HG02642 (cell line): Measurements from ENCODE around the gene TAOK1.

Experiments used
- ATAC-seq: cut with Tn5 transposase; IDR thresholded peaks from one replicate; pipeline ENCODE4 v1.9.1; 2021; ENCODE audit warnings: mild to moderate bottlenecking; ENCODE audit not compliant: unreplicated experiment, poor library complexity

The TAOK1 gene

DNA sequence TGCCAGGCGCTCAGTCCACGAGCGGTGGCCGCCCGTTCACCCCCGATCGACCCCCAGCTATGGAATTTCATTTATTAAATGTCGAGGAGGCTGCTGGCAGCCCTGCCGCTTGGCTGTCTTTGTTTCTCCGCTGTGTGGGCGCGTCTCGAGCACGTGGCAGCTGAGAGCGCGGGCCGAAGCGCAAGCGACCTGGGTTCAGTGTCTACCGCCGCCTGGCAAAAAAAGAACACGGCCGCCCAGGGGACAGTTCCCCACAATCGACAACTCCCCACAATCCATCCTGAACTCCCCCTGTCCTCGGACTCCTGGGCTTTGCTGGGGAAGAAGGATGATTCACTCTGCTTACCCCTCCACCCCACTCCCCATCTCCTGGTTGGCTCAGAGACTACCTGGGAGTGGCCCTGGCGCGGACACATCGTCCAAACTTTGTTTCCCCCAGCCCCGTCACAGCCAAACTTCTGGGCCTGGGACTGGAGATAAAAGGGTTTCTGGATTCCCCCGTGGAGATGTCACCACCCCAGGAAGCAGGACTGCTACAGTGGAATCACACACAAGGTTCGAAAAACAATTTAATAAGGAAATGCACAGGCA is 201.1 kb downstream of the TAOK1 start:
- ATAC-seq = no peak

GRCh38 chr17:29591737-29592608 is 201.8 kb downstream of the TAOK1 start:
- peak; percentile 27 for ATAC-seq

DNA sequence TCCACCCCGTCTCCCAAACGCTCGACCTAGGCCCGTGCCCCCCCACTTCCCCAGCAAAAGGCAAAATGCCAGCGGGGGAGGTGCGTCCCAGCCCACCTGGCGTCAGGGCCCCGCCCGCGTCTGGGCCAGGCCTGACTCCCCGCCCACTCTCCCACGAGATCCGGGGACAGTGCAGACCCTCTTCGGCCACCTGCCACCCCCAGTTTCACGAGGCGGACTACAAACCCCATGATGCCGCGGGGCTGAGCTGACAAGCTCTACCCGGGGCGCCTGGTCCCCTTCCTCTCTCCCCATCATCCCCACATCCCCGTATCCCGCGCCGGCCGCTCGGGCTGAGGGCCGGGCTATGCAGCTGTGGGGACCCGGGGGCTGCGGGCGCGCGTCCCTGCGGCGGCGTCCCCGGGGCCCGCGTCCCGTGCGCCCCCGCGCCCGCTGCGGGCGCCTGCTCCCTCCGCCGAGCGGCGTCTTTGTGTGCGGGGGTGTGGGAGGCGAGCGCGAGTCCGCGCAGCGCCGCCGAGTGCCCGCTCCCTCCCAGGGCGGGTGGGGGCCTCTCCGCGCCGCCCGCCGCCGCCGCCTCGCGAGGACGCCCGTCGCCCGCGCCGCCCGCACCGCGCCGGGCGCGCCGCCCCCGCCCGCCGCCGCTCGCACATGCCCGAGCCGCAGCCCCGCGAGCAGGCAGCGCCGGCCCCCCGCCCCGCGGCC is 202.8 kb downstream of the TAOK1 start, which contains the start of gene ANKRD13B:
TSS of gene ANKRD13B (plus strand) at position 283 of the 702 bp plus-strand sequence. CDS start 490 bp downstream, outside the sequence.
- no peak for ATAC-seq

GRCh38 chr17:29593591-29594518 is 203.7 kb downstream of the TAOK1 start:
- ATAC-seq = no peak

DNA sequence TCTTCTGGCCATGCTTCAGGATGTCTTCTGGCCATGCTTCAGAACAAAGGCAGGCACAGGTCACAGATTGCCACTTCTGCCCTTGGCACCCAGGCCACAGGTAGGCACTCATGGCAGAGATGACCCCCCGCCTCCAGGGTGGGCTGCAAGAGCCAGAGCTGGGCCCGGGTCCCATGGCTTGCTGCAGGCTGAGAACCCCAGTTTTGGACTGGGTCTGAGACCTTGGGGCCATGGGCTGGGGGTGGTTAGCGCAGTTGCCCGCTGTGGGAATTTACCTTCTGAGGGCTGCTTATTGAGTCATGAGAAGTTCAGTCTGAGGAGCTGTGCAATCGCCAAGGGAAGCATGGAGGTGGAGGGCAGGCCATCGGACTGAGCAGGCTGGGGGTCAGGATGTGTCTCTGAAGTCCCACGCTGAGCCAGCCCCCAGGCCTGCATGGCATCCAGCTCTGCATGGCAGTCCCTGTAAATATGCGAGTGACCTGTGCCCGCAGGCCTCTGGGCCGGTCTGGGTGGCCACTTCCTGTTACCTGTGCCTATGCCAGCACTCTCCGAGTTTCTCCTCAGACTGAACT is 204.4 kb downstream of the TAOK1 start:
- no peak for ATAC-seq

- ATAC-seq = no peak
These were observed 205.2 kb downstream of the TAOK1 start for GRCh38 chr17:29595107-29595942.

- no peak for ATAC-seq
These were observed 206.0 kb downstream of the TAOK1 start for GRCh38 chr17:29595943-29596774.

DNA sequence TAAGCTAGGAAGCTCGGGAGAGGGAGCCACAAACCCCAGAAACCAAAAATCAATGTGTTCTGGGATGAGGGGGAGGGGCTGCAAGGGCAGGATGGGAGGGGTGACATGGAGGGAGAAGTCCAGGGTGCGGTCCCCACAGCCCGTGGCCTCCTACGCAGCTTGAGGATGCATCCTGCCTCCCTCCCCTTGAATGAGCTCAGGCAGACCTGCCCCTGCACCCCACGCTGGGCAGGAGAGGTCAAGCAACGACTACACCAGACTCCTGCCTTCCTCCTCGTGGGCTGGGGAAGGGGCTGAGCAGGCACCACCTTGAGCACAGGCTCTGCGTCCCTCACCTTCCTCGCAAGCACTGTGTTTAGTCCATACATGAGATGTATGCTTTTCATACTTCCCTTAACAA is 206.6 kb downstream of the TAOK1 start:
- no peak for ATAC-seq

- ATAC-seq = no peak
These were observed 207.4 kb downstream of the TAOK1 start for GRCh38 chr17:29597361-29598172.
